Stimulated activated CD4-positive, alpha-beta T cell treated with anti-CD3 and anti-CD28 coated beads, Interleukin-2, amount 100 ng/mL, for 24 hours (primary cell): Measurements from ENCODE around the gene ERCC6L2.
A peak's percentile ranks its signal among the peaks of the same experiment; 100 is the strongest.

Experiments used
- DNase-seq, 2 donors: peaks; one replicate each; pipeline ENCODE4 v3.0.0-alpha.2; 2020

The ERCC6L2 gene, protein sequence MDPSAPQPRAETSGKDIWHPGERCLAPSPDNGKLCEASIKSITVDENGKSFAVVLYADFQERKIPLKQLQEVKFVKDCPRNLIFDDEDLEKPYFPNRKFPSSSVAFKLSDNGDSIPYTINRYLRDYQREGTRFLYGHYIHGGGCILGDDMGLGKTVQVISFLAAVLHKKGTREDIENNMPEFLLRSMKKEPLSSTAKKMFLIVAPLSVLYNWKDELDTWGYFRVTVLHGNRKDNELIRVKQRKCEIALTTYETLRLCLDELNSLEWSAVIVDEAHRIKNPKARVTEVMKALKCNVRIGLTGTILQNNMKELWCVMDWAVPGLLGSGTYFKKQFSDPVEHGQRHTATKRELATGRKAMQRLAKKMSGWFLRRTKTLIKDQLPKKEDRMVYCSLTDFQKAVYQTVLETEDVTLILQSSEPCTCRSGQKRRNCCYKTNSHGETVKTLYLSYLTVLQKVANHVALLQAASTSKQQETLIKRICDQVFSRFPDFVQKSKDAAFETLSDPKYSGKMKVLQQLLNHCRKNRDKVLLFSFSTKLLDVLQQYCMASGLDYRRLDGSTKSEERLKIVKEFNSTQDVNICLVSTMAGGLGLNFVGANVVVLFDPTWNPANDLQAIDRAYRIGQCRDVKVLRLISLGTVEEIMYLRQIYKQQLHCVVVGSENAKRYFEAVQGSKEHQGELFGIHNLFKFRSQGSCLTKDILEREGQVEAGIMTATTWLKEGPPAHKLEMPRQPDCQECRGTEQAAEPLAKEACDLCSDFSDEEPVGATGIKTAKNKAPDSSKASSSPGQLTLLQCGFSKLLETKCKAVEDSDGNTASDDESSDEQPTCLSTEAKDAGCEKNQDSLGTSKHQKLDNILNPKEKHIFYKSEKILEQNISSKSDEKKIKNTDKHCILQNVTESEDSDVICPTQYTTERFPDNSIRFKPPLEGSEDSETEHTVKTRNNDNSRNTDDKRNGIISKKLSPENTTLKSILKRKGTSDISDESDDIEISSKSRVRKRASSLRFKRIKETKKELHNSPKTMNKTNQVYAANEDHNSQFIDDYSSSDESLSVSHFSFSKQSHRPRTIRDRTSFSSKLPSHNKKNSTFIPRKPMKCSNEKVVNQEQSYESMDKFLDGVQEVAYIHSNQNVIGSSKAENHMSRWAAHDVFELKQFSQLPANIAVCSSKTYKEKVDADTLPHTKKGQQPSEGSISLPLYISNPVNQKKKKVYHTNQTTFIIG (N-terminal part only)

DNA sequence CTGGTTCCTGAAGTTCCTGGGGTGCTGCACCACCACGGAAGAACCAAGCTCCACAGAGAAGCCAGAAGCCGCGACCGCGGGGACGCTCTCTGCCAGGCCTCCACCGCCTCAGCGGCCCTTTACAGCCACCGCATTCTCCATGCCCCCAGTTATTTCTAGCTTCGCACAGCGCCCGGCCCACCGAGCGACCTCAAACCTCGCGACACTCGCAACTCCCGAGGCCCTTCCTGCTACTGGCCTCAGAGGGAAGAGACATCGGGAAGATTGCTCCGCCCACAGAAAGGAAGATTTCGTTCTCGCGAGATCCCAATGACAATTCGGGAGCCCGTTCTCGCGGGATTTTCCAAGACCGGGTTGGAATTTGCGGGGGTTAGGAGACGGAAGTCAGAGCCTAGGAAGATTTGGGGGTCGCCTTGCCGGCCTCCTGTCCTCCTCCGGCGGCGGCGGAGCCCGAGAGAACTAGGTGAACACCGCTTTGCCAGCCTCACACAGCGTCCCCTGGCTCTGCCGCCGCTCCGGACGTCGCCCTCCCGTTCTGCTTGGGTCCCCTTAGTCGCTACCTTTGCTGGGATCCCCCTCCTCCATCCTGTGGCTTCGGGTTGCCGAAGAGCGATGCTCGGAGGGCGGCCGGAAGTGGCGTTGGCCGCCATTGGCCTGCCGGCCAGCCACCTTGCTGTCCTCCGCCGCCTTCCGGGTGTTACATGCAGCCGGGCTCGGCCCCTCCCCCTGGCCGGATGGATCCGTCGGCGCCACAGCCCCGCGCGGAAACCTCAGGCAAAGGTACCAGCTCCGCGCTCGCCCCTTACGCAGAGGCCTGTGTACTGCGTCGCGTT lies at the start of gene ERCC6L2:
Gene ERCC6L2 (plus strand): TSS at position 387 of the 833 bp plus-strand sequence. CDS start 348 bp downstream, at position 735.
- DNase-seq = peak; percentile 94

DNA sequence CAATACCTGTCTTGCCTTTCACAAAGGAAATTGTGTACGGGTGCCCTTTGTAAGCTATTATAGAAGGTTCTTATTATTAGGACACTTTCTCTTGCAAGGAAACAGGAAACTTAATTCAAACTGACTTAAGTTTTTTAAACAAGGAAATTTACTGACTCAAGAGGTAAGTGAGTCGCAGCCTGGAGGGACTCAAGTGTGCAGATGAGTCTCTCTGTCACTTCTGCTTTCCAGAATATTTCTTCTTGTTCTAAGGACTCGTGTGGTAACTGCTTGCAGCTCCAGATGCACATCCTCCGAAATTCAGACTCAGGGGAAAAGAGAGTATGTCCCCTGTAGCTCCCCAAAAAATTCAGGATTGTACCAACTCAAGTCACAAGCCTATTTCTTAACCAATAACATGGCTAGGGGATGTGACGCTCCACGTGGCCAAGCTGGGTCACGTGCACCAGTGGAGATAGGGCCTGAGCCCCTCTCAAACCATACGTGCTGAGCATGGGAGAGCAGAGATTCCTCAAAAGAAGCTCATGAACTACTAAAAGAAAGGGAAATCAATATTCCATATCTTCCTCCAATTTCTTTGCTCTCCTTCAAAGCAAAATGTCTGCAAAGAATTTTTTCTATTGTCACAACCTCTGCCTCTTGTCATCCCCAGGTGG lies 49.2 kb upstream of the ERCC6L2 start:
- DNase-seq = no peak

DNA sequence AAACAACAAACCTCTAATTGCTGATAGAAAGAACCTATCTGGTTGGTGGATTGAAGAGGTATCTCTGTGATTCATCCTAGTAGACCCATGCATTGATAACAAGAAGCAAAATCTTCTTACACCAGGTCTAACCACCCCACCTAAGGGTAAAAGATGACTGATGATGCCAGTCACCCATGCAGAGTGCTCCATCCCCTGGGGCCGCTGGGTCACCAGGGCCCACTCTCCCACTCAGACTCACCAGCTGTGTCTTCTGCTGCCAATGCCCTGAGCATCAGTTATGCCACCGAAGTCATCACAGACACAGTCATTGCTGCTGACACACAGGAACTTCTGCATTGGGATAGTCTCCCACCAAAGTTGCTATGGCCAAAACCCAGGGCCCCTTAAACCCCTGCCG lies 44.7 kb upstream of the ERCC6L2 start:
- no peak for DNase-seq

DNA sequence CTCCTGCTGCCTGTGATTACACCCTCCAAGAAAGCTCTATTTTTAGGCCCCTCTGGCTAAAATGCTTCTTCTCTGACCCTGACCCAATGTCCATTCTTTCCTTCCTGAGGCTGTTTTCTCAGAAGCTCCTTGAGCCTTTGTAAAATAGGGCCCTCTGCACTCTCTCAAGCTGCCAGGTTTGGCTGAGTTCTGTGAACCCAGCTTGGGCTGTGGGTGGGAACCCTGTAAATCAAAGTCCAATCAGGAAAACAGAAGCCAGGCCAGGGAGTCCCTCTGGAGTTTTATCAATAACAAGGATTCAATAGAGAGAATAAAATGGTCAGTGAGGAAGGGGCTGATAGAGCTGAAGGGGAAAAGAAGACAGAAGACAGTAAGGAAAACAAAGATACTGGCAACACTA lies 43.7 kb upstream of the ERCC6L2 start:
- no peak for DNase-seq

DNA sequence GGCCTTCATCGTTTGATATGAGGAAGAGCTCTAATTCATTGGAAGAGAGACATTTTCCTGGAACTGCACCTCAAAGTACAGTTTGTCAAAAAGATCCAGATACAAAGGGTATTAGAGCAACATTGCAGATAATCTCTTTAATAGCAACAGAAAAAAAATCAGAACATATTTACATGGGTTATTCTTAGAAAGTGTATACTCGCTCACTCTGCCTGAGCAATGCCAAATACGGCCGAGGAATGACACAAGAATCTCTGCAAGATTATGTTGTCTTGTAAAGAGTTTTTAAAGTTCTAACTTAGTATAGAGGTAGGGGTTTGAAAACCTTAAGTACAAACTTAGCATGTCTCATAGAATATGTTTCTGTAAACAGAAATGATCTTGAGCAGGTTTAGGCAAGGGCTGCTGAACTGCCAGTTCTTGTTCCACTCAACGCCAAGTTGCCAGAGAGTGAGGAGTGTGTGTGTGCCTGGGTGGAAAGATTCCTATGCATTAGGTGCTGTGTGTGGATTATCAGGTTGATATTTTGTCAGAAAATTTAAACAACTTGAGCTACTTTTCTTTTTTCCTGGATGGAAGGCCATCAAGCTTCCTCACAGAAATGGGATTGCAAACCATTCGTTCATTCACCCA lies 41.8 kb upstream of the ERCC6L2 start:
- no peak for DNase-seq

DNA sequence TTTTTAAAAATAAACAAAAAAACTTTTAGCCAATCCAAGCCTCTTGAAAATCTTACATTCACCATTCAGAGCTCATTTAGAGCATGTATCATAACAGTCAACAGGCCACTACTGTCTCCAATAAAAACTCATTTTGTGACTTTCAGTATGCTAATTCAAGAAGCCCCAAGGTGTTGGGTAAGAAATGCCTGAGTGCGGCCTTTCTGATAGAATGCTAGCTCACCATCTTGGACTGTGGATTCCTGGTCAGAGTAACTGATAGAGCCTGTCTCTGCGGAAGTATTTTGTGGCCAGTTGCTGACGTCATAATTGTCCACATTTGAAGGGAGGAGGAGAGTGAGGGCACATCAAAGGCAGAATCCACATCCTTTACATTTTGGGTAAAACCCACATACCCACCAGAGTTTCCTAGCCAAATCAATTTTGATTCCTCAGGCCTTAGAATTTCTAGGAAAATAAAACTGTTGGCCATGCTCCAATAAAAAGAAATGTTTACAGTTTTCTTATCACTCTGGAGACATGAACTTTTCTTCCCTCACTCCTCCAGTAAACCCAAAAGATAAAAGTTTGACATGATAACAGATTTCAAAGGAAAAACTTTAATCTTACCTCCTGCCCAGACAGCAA lies 41.1 kb upstream of the ERCC6L2 start:
- no peak for DNase-seq

DNA sequence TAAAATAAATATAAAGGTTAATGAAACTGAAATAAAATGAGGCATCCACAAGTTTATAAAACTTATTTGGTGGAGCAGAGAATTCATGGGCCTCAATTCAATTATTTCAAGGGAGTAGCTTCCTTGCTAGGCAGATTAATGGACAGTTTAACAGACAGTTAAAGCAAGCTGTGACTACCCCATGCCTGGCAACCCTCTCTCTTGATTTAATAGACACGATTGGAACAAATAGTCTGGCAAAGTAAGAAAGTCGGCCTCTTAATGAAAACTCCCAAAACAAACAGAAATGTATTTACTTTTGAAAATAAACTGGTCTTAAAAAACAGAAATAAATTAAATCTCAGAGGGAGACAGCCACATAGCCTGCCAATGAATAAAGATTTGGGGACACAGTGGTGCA lies 40.1 kb upstream of the ERCC6L2 start:
- DNase-seq = no peak

DNA sequence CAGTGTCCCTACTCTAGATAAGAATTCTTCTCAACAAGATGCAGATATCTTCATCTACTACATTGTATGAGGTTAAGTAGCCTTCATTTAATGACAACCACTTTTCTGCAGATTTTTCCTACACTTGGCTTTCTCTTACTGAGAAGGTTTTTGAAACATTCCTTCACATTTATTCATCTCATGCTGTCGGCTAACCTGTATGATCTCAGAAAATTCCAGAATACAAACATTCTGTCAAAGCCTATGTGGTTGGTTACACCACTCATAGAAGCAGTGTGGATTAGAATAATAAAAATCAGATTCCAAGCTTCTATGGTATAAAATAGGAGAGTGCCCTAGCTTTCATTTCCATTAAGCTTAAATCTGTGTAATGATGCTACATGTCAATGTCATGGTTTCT lies 39.4 kb upstream of the ERCC6L2 start:
- no peak for DNase-seq

DNA sequence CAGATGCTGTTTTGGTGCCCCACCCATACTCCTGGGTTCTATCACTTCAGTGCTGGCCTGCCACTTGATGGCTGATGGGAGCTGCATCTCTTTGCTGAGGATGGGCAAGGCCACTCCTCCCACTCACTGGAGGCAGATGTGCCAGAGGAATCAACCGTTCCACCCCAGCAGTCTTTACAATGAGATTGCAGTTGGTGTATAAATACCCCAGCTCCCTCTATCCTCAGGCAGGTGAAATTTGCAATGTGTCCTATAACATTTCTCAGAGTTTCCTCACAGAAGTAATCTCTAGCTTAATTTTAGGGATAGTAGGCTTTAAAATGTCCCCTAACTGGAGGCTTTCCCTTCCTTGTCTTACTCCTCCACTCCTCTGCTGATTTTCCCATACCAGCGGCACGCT lies 36.5 kb upstream of the ERCC6L2 start:
- no peak for DNase-seq

DNA sequence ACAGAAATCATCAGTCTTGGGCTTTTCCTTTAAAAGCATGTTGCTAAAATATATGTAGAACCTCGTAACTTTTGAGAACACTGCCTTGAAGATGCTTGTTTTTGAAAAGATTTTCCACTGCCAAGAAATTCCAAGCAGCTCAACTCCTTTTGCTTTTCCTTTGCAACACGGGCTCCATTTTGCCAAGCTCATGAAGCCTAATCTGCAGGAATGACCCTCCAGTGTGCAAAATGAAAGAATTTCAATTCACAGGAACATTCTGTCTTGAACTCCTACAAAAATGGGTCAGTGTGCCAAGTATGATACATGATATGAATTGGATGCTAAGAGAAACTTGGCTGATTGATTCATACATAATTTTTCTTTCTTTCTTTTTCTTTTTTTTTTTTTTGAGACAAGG lies 35.4 kb upstream of the ERCC6L2 start:
- no peak for DNase-seq

DNA sequence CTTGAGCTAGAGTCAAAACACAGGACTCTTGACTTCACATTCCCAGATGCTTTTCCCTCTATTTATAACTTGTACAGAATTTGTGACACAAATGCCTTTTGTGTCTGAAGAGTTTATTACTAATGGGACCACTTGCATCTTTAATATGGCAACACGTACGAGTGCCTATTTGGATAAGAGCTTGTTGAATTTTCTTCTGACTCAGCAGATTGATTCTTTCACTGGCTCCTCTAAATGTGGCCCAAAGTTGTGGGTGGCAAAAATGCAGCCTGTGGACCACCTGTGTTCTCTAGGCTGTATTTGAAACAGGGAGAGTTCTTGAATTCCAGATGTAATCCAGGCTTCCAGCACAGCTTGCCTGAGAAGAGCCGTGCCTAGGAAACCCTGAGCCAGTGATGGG lies 34.1 kb upstream of the ERCC6L2 start:
- no peak for DNase-seq

DNA sequence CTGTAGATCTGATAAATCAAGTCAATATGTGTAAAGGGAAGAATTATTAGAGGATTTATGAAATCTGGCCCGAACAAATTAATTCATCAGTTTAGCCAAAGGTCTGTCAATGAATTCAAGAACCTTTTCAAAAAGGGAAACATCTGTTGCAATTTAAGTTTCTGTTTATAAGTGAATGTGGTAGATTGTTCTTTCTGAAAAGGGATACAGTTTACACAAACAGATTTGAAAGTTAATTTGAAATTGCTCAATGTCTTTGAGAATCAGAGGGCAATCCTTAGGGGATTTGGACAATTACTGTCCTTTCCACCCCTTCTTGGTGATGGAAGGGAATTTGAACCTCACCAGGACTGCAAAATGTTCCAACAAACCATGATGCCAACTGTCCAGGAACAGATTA lies 29.7 kb upstream of the ERCC6L2 start:
- no peak for DNase-seq

DNA sequence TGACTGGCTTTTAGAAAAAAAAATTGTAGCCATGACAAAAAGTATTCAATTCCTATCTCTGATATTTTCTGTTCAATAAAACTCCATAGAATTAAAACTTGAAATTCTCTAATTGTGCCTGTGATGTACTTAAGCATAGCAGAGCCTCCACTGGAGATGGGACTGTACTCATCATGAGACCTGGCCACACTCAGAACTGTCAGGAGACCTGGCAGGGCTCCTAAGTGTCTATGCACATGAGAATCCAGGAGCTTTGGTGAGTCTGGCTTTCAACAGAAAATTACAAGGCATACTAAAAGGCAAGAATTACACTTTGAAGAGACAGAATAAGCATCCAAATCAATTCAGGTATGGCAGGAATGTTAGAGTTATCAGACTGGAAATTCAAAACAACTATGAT lies 26.7 kb upstream of the ERCC6L2 start:
- DNase-seq = no peak

DNA sequence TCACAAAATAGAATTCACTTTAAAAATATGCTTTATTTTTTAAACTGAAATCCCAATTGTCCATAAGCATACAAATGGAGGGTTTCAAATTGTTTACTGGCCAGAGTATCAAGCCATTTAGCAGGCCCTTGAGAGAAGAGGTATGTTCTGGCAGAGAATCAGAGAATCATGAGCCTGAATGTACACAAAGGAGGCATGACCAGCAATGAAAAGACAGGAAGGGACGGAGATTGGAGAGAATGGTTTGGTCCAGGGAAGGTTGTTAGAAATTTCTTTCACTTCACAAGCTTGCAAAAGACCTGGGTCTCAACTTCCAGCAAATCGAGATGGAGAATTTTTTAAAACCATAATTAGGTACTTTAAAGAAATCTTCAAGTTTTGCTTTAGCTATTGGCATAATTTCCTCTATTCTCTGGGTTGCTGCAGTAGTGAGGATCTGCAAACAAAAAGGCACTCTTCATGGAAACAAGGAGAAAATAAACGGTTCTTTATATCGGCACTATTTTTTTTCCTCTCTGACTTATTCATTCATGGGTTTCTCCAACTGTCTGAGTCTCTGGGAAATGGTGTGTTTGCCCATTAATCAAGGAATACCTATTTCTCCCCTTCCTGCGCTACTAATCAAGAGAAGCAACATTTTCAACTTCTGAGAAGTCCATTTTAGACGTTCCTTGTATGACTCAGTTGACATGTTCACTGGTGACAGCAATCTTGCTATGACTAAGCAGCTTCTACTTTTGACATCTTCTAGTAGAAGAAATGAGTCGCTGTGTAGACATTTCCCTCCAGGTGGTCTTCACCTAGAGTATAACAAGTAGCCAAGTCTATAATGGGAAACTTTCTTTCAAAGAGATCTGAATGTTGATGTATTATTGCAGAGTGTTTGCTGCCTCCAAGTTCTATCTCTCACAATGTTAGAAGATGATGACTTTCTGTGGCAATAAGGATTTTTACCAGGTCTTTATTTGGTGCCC lies 23.1 kb upstream of the ERCC6L2 start:
- DNase-seq = no peak

DNA sequence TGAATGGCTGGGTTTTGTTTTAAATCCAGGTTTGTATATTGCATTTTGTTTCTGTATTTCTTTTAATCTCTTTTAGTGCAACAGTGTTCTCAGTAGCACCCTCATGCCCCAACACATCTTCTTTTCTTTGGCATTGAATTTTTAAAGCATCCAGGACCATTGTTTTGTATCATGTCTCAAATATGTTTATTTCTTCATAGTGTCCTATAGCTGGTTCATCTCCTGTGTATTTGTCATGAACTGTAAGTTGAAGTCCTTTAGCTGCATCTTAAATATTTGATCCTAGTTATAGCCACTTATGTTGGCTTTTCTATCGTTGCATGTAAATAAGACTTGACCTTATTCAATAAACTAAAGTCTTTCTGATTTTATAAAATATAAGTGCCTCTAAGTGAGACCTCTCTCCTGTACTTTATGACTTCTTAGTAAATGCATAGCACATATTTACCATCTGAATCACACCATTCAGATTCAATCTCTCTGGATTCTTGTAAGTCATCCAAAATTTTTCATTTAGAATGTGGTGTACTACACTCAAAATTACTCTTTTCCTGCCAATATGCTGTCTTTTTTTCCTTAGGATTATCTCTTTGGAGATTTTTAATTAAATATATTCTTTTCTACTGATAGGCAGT lies 21.0 kb upstream of the ERCC6L2 start:
- DNase-seq = no peak

DNA sequence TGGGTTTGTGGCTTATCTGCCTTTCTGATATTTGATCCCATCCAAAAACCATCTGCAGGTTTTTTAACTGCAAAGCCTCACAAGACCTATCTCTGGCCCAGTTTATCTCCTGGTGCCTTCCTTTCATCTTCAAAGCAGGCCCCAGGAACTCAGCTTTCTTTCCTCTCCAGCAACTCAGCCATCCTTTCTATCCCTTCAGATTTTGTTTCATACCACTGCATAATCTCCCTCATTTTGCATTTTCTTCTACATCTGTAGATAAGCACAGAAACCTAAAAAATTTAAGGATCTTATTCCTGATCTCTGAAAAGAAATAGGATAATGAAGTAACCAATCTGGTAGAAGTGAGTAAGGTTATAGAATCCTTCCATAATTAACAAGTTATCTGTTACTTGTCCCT lies 19.5 kb upstream of the ERCC6L2 start:
- DNase-seq = no peak

DNA sequence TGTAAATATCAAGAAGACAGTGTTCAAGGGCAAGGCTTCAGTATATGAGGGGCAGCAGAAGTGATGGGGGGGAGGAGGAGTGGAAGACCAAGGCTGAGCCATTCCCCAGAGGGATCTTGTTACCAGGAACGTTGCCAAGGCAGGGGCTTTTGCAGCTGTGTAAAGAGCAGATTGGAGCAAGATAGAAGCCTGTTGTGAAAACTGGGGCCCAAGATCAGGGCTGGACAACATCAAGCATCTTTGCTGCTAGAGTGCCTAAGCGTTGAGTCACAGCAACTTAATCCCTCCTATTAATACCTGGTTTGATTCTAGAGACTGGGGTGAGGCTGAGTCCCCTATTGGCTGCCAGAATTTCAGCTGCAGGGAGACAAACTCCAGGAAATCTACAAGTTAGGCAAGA lies 18.4 kb upstream of the ERCC6L2 start:
- DNase-seq = no peak

DNA sequence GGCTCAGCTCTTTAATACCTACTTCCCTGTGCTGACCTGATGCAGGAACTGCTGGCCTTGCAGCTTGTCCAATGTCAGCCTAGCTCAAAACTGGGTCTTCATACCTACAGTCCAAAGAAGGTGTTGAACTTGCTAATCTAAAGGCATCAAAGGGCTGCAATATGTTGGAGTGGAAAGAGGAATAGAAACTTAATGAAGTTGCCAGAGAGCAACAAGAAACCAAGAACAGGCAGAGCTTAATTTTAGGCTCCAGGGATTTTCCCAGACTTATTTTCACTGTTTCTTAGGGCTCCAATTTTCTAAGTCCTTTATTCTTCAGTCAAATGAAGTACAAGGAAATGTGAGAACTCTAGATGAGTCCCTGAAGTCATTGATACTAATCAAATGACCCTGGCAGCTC lies 17.6 kb upstream of the ERCC6L2 start:
- no peak for DNase-seq

DNA sequence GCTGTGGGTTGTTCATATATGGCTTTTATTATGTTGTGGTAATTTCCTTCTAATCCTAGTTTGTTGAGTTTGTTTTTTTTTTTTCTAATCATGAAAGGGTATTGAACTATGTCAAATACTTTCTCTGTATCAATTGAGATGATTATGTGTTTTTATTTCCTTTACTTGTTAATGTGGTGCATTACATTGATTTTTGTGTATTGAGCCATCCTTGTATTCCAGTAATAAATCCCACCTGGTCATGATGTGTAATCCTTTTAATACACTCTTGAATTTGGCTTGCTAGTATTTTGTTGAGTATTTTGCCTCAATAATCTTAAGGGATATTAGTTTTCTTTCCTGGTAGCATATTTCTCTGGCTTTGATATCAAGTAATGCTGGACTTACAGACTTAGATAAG lies 13.1 kb upstream of the ERCC6L2 start:
- no peak for DNase-seq
